Measurements from ENCODE around the gene PROCA1.

Gene PROCA1

DNA sequence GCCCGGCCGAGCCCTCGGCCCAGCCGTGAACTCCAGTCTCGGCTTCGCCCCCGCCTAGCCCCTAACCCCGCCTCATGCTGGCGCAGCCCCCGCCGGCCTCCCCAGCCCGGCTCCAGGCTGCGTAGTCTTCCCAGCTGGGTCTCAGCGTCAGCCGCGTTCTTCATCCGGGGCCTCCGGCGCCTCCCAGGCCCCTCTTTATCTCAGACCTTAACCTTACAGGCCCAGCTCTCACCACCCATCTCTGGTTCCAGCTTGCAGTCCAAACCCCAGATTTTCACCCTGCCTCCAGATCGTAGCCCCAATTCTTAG lies at the start of gene PROCA1:
TSS of gene PROCA1 (minus strand) at position 166 of the 309 bp plus-strand sequence. CDS start 228 bp downstream, outside the sequence.
- DNase-seq (ENCODE audit: low spot score), result no peak

DNA sequence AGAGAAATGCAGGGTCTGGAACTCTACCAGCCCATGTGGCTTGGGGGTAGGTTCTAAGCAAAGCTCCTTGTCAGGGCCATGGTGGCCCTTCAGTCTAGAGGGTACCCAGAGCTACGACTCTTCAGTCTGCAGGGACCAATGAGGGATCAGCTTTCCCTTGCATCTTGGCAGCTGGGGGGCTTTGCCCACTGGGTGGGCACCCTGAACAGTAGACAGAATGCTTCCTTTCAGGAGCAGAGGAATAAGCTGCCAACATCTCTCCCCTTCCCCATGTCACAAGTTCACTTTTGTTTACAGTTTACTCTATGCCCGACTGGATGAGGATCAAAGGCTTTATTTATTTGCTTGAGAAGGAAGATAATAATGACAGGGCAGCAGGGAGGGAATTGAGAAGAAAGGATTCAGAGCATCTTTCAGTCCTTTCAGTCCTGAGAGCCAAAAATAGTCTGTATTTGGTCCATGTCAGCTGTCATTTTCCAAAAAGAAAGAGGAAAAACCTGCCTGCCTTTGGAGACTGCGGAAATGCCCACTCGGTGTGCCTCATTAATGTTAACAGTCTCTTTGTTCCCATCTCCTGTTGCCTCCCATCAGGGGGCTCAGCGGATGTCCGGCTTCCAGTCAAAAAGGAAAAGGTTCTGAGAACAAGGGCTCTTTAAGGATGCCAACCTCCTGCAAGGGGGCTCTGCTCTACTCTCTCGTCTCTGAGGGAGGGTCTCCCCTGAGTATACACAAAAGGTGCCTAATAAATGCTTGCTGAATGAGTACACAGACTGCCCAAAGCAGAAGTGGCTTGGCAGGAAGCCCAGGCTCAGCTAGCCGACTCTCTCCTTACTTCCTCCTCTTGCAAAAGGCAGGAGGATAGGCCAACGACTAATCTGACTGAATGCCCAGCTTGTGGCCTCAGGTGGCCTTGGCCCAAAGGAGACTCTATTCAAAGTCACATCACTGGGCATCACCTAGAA lies 49.2 kb upstream of the PROCA1 start:
- no peak for DNase-seq (ENCODE audit: low spot score)

- no peak for DNase-seq (ENCODE audit: low spot score)
Observed at GRCh38 chr17:28759256-28759865, 47.7 kb upstream of the PROCA1 start.

DNA sequence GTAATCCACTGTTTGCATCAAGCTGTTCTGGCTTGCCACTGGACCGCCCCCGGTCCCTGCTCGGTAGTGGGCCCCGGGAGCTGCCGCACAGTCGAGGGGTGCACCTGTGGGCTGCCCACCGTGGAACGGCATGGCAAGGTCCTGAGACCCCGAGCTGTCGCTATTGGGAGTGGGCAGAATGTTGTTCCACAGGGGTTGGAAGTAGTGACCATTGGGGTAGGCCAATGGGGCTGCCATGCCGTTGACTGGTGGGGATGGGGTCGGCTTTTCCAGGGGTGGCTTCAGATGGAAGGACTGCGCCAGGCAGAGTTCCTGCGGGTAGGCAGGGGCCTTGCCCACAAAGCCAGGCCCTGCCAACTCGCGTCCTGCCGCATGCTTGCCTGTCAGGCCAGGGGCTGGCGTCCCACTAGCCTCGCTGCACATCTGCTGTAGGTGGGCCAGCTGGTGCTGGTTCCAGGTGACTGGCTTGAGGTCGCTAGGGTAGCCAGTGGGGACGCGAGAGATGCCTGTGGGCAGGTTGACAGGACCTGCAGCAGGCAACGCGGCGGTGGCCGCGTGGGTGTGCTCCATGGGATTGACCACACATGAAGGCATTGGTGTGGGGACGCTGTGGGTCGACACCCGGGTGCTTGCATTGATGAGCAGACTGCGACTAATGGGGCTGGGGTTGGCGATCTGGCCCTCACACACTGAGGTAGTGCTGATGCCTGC lies 46.9 kb upstream of the PROCA1 start:
- no peak for DNase-seq (ENCODE audit: low spot score)

- no peak for DNase-seq (ENCODE audit: low spot score)
Observed at GRCh38 chr17:28756049-28756804, 44.5 kb upstream of the PROCA1 start.

GRCh38 chr17:28755486-28755885 lies 43.8 kb upstream of the PROCA1 start:
- no peak for DNase-seq (ENCODE audit: low spot score)

DNA sequence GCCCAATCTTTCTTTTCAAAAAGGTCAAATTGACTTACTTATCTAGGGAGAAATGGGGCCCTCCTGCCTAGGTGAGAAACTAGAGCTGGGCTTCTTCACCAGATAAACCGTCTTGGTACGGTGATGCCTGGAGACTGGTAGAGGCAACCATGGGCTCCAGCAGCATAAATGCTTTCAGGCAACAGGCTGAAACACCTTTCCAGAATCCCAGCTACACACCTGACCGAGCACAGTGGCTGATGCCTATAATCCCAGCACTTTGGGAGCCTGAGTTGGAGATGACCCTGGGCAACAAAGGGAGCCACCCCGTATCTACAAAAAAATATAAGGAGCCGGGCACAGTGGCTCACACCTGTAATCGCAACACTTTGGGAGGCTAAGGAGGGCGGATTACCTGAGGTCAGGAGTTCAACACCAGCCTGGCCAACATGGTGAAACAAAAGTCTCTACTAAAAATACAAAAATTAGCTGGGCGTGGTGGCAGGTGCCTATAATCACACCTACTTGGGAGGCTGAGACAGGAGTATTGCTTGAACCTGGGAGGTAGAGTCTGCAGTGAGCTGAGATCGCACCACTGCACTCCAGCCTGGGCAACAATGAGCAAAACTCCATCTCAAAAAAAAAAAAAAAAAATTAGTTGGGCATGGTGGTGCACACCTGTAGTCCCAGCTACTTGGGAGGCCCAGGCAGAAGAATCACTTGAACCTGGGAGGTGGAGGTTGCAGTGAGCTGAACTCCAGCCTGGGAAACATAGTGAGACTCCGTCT lies 40.1 kb upstream of the PROCA1 start:
- no peak for DNase-seq (ENCODE audit: low spot score)

- DNase-seq (ENCODE audit: low spot score), result peak; percentile 93
Observed at GRCh38 chr17:28750178-28751047, 38.7 kb upstream of the PROCA1 start.

- DNase-seq (ENCODE audit: low spot score), result no peak
Observed at GRCh38 chr17:28749516-28750177, 38.0 kb upstream of the PROCA1 start.

- no peak for DNase-seq (ENCODE audit: low spot score)
Observed at GRCh38 chr17:28748852-28749515, 37.3 kb upstream of the PROCA1 start.

DNA sequence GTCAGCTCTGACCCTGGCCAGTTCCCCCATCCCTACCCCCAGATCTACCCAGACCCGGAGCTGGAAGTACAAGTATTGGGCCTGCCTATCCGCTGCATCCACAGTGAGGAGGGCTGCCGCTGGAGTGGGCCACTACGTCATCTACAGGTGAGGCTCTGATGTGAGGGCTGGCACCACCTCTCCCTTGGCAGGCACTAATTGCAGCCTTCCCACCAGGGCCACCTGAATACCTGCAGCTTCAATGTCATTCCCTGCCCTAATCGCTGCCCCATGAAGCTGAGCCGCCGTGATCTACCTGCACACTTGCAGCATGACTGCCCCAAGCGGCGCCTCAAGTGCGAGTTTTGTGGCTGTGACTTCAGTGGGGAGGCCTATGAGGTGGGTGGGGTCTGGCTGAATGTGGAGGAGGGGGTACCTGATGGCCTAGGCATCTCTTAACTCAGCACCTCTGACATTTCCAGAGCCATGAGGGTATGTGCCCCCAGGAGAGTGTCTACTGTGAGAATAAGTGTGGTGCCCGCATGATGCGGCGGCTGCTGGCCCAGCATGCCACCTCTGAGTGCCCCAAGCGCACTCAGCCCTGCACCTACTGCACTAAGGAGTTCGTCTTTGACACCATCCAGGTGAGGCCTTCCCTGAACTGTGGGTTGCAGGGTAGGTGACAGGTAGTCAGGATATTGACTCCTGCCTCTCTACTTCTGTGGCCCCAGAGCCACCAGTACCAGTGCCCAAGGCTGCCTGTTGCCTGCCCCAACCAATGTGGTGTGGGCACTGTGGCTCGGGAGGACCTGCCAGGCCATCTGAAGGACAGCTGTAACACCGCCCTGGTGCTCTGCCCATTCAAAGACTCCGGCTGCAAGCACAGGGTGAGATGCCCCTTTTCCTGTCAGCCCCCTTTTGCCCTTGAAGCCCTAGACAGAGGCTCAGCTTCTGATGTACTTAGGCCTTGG lies 36.4 kb upstream of the PROCA1 start:
- no peak for DNase-seq (ENCODE audit: low spot score)

- DNase-seq (ENCODE audit: low spot score), result no peak
Observed at GRCh38 chr17:28747051-28747691, 35.5 kb upstream of the PROCA1 start.

DNA sequence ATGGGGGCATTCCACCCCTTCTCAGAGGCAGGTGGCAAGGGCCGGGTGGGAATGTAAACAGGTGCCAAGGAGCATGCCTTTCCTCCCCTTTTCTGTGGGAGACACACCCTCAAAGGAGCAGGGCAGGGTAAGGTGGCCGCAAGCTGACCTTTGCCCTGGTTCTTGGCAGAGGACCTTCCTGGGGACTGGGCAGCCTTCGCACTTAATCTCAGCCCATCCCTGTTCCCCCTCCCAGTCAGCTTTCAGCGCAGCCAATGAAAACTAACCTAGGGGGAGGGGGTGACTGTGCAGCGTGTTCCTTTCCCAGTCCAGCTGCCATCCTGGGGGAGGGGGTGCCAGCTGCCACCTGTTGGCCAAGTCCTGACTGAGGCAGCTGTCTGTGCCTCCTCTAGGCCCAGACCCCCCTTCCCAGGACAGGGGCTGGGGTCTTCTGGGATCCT lies 34.9 kb upstream of the PROCA1 start:
- peak; percentile 62 for DNase-seq (ENCODE audit: low spot score)

DNA sequence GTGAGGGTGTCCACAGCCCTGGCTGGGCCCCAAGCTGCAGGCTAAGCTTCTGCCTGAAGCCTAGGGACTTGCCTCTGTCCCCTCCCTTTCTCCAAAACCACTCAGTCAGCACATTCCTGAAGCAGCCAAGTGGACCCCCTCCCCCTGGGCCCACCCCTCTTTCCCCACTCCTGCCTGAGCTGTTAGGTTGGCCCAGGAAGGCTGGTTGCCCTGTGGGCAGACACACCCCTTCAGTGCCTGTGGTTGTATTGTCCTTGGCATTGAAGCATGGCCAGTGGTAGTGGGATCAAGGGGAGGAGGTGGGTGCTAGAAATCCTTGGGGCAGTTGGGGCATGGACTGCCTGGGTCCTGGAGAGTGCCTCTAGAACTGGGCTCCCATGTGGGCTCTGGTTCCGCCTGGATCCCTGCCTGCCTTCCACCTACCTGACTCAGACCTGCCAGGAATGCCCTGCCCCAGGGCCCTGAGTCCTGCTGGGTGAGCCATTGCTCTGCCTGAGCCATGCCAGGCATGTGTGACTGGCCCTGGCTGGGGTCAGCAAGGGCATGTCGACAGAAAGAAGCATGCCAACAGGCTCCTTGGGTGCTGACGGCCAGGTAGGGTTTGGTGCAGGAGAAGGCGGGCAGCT lies 34.2 kb upstream of the PROCA1 start:
- DNase-seq (ENCODE audit: low spot score), result peak; percentile 56

- DNase-seq (ENCODE audit: low spot score), result no peak
Observed at GRCh38 chr17:28744972-28745785, 33.5 kb upstream of the PROCA1 start.

Measured in LoVo (cell line).